ENCODE results near the gene CROT. TPM values are rescaled to one million over a fixed set of nuclear protein-coding genes. Genes with fewer than 3 reads are reported as not detected.

The CROT gene
- 13.4 and 15.2 TPM in 2 replicates for total RNA-seq

GRCh38 chr7:87345166-87345927 lies at the start of gene CROT:
Gene CROT (plus strand): TSS chr7:87345664. CDS start chr7:87349069, 3,405 bp downstream.

Other genes starting within 250 kb of the CROT start
- gene DMTF1, start 193.2 kb upstream of the CROT start, total RNA-seq: 90.5 and 94.6 TPM in 2 replicates
- gene TMEM243, start 125.9 kb upstream of the CROT start, total RNA-seq: 28.8 and 41.6 TPM in 2 replicates
- 0.25 and 0.44 TPM in 2 replicates for gene ABCB4, start 130.0 kb downstream of the CROT start, total RNA-seq